Stimulated activated CD8-positive, alpha-beta memory T cell treated with anti-CD3 and anti-CD28 coated beads, Interleukin-15, amount 100 ng/mL, for 48 hours (primary cell): ENCODE measurements around the gene GAB2.

Experiments used
- DNase-seq, 2 donors: peaks; one replicate each; pipeline ENCODE4 v3.0.0-alpha.2; 2020; ENCODE audit warnings: low read depth in 2 of 2

Gene GAB2

DNA sequence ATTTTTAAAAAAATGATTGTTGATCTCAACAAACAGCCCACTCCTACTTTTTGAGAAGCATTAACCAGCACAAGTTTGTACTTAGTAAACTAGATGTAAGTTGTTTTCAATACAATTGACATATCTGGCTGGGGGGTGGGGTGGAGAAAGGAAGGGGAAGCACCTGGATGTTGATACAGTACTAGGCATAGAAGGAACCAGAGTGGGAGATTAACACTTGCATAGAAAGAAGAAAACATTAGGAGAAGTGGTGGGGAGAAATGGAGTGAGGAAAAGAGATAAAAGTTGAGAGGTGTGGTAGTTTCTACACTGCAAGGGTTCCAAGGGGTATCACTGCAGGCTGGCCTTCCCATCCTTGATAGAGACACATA lies 10.6 kb upstream of the GAB2 start:
- no peak for DNase-seq

DNA sequence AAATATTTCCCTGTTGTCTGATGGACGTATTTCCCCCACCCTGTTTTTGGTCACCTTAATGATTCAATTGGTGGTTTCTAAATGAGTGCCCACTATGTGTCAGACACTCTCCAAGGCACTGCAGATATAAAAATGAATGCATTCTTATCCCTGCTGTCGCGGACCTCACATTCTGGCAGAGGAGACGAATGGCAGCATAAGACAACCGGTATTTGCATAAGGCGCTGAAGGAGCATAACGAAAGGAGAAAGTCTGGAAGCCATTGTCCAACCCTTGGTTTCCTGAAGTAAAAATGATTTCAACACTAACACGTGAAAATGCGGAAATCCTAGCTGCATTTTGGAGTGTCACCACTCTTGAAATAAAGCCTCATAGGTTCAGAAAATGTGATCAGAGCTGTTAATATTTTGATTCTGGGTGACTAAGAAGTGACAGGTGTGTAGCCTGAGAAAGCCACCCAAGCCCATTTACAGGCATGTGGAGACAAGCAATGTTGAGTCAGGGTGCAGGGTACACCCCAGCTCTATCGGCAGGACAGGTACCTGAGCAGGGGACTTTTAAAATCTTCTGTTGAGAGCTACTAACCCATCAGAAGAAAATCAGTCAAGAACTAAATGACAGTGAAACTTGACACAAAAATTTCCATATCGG lies 10.1 kb upstream of the GAB2 start:
- DNase-seq, result no peak

DNA sequence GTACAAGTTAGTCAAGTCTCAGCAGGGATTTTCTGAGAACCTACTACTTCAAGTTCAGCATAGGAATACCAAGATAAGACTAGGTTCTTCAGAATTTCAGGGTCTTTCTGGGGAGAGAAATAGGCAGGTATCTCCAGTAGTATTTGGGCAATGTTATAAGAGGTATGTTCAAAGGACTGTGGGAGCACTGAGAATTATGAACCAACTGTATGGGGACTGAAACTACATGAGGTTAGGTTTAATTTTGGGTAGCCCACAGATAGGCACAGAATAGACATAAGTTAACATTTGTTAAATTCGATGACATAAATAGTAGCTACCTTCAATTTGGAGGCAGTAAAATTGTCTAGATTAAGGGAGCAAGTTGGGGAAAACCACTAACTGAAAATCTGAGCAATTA lies 9.2 kb upstream of the GAB2 start:
- DNase-seq, result no peak

DNA sequence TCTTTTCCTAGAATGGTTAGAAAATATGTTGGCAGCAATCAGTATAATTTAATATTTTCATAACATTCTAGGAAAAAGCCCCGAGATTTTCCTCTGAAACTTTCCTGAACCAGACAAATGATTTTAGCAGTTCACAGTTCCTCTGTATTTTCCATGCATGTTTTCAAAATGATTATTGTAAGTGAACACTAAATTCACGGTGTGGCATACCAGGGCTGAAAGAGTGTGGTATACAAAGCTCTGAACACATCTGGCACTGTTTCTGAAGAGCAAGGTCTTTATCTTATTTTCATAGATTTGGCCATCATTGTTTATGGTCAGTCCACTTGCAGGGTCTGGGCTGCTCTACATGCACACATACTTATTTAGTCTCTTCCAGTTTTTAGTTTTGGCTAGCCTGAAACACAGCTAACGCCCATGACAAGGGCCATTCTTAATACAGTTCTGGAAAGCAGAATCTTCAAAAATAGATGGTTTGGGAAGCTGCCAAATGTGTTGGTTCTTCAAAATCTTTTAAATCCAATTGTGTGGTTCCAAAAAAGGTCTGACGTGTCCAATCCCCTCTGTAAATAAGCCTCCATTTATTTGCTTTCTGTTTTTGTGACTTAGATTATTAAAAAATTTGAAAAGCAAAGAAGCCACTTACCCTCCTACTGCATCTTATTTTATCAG lies 7.9 kb upstream of the GAB2 start:
- DNase-seq, result no peak

DNA sequence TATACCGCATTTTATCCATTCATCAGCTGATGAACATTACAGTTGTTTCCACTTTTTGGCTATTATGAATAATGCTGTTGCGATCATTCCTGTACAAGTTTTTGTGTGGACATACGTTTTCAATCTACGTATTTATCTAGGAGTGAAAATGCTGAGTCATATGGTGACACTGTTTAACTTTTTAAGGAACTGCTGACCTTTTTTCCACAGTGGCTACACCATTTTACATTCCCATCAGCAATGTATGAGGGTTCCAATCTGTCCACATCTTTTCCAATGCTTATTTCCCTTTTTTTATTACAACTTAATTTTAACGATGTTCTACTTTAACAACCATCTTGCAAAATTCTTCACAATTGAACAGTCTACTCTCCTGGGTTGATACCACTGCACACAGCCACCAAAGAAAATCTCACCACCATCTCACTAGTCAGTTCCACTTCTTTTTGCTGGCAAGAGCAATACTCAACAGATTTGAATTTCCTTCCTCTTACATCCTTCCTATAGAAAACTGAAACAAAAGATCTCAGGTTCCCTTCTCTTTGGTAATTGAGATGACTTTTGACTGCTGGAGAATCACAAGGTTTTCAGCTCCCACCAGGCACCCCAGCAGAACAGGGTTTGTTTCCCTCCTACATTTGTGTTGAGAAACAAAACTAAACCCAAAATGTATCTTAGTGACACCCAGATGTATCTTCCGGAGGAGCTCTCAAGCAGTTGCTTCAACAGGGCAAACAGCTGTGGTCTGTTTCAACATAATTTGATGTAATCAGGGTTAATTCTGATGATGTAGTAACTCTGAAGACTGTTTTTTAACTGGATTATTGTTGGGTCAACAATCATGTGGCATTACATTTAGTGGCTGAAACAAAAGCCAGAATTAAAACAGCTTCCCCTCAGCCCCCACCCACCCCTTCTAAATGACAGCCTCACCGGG lies 7.0 kb upstream of the GAB2 start:
- no peak for DNase-seq

DNA sequence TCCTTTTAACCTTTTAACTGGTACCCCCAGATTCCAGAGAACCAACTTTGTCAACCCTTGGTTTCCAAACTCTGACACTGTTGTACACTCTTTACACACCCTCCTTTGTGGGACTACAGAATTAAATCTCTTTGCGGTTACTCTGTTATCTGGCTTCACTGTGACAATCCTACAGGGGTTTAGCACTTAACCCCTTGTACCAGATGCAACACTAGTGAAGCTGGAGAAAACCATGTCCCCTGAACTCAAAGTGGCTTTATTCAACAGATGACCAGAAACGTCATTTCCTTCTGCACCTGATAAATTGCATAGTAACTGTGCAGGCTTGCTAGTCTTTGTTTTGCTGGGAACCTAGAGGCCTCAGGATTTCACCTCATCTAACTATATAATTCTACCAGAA lies 5.6 kb upstream of the GAB2 start:
- DNase-seq, result no peak

DNA sequence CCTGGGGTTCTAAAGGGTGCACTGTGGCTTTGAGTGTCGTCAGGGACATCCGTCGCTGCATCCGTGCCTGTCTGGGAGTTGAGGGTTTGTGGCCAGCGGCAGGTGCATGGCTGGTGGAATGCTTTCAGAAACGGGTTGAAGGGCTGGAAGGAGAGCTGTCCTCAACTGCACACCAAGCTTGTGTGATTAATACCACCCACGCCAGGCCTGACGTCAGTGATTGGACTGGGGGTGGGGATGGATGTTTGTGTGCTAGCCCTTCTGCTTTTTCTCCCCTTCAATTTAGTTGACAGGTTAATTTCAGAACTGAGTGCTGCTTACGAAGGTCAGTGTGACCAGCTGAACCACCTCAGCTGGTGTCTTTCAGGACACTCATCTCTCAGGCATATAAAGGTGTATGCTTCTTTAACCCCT lies 3.2 kb upstream of the GAB2 start:
- DNase-seq, result peak; percentile 51 to 55

DNA sequence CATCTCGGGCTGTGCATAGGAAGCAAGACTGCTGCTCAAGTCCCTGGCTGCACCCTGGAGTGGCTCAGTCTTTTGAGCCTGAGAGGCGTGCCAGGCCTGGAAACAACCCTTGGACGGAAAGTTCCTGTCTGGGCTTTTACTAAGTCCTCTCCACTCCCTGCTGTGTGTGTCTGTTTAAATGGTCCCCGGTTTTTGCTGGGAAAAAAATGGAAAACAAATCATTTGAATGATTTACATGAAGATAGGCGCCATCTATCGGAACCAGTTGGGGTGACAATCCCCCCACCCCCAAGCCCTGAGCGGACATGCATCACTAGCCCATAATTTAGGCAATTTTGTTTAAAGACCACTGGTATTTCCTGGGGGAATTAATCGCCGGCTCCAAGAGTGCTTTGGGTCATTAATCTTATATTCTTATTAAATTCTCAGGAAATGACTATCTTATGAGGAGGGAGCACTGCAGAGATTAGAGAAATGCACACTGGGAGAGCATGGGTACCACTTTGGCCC lies 2.7 kb upstream of the GAB2 start:
- no peak for DNase-seq

DNA sequence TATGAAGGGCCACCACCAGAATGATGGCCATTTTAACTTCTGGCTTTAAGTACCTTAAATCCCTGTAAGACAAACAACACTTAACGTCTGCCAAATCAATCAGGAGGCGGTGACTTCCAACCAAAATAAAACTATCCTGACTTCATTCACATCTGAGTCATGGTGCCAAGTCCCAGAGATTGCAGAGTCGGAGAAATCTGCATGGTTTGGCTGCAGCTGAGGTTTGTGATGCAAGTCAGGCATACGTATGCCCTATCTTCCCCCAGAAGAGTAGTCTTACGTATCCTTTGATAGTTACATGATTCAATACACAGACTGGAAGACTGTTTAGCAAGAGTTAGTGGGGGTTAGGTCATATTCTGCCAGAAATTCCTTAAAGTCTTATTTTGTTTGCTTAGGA lies 1.7 kb upstream of the GAB2 start:
- no peak for DNase-seq

DNA sequence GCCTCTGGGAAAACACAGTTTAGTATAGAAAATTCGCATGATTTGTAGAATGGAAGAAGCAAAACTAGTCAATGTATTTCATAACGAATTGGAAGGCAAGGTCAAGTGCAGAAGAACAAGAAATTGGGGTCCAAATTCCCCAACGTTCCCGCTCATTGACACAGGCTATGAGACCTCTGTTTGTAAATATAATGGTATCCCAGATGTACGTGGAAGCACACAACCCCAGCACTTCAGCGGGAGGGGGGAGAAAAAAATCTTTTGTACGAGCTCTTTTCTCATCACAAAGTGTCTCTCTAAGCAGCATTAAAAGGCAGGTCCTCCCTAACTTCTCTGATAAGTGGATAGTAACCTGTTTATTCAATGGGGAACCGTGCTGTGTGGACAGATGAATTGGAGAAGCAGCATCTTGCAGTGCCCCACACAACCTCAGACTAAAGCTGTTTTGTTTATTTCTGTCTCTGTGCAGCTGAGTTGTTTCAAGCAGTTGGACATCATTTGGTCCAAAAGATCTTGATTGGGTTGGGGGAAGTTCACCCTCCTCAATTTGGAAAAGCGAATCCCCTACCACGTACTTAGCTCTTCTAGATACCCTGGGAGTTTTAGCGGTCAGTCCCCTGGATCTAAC lies 1.1 kb upstream of the GAB2 start:
- no peak for DNase-seq

DNA sequence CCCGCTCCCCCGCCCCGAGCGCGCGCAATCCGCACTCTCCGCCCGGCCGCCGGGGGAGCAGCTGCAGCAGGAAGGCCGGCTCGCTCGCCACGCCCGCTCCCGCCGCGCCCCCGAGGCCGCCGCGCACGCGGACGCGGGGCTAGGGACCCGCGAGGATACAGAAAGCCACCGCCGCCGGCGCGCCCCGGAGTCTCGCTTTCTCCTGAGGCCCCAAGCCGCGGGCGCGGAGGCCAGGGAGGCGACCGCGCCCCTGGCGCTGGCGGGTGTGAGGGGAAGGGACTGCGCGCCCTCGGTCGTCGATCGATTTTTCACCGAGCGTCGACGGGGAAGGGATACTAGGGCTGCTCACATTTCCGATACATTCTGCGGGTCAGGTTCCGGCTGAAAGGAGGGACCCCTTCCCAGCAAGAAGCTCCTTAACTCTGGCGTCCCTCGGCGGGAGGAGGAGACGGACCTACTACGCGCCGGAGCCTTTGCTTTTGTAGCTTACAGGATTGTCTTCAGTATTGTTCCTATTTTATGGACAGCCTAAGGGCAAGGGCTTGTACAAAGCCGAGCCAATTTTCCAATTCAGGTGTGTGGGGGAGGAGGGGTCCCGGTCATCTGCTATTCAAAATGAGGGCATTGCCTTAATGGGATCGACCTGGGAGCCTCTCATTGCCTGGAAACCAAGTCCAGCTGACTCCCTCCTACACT lies 416 bp upstream of the GAB2 start:
- DNase-seq, result peak; percentile 65 to 72

DNA sequence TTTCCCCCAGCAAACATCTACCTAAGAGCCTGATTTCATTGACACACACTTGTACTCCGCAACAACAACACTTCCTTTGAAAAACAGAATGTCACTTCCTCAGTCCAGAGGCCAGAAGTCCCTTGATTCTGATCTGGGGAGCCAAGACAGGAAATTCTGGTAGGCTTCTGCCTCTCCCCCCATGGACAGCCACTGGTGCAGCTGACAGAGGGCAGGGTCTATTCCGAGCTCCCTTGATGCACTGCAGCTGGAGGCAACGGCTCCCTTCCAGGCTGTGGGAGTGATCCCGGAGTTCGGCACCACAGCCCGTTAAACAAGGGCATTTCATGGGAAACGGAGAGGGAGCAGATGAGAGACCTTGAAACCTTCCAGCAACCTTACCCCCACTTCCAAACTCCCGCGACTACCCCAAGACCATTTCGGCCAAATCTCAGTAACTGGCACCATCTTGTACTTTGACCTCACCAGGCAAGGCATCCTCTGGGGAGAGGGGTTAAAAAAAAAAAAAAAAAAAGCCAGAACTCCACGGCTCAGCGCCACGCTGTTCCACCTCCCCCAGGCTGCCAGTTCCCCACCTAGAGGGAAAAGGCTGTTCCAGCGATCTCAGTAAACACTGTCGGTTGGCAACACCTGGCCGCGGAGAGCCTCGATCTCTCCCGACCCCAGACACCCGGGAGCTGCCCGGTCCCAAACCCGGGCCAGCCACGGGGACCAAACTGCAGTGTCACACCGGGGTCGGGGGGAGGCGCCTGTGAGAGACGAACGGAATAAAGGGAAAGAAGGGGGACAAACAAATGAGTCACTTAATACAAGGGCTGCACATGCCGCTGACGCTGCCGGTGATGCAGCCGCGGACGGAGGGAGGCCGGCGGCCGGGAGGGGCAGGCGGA lies 1.1 kb downstream of the GAB2 start:
- peak; percentile 52 to 69 for DNase-seq

DNA sequence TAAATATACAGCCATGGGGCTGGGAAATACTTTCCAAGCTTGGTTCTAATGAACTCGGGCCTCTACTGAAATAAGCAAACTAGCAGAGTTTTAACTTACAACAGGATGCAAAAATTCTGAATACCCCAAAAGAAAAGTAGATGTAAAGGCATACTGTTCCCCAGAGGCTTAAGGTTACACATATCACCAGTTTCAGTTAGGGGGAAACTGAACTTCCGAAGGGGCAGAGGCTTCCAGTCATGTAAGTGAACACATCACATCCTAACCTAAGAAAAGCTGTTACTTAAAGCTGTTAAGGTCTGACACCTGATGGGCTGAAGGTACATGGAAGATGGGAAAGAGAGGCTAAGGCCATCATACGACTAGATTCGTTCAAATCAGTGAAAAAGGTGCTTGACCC lies 2.3 kb downstream of the GAB2 start:
- no peak for DNase-seq

DNA sequence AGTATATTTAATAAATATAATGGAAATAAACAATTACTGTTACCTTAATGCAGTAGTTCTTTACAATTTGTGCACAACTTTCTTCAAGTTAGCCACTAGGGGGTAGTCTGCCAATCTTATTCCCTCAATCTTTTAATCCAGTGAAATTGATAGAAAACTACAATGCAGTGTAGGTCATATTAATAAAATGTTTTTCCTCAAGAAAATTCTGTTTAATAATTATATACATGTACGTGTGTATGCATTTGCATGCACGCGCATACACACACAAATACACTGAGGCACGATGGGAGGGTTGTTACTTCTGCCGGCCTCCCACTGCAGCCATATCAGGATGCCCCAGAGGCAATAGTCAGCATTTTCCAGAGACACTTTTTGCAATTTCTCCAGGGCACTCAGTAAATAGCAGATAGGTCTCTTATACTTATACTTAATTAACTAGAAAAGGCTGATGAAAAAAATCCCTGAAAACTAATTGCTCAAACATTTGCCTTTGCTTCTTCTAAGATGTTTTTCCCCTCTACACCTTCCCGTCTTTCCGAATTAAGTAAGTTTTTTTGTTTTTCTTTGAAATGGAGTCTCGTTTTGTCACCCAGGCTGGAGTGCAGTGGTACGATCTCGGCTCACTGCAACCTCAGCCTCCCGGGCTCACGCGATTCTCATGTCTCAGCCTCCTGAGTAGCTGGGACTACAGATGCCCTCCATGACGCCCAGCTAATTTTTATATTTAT lies 3.1 kb downstream of the GAB2 start:
- DNase-seq, result no peak

DNA sequence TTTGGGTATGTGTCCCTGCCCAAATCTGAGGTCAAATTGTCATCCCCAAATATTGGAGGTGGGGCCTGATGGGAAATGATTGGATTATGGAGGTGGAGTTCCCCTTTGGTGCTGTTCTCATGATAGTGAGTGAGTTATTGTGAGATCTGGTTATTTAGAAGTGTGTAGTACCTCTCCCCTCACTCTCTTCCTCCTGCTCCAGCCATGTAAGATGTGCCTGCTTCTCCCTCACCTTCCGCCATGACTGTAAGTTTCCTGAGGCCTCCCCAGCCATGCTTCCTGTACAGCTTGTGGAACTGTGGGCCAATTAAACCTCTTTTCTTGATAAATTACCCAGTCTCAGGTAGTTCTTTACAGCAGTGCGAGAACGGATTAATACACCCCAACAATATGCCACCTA lies 9.0 kb downstream of the GAB2 start:
- no peak for DNase-seq

DNA sequence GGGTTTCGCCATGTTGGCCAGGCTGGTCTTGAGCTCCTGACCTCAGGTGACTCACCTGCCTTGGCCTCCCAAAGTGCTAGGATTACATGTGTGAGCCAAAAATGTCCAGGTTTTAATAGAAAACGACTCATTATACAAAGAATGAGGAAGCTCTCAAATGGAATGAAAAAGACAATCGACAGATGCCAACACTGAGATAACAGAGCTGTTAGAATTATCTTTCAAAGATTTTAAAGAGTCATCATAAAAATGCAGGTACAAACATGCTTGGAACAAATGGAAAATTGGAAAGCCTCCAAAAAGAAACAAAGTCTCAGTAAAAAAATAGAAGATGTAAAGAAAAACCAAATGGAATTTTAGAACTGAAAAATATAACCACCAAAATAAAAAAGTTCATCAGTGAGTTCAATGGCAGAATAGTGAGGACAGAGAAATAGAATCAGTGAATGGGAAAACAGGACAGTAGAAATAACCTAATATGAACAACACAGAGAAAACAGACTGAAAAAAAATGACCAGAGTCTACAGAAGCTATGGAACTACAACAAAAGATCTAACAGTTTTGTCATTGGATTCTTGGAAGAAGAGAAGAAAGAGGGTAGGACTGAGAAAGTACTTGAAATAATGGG lies 10.9 kb downstream of the GAB2 start:
- no peak for DNase-seq

DNA sequence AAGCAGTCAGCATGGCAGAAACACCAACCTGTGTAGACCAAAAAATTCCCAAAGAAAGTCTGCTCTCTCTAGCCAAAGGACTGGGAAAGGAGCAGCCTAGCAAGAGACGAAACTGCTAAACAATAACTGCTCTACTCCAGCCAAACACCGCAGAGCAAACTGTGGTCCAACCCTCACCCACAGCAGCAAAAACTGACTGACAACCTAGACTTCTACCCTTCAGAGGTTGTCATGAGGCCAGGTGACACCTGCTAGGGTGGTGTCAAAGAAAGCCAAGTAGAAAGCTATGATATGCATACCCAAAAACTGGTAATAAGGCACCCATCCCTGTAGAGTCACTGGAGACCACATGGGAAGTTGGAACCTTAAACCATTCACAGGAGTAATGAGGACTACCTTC lies 11.8 kb downstream of the GAB2 start:
- DNase-seq, result no peak

DNA sequence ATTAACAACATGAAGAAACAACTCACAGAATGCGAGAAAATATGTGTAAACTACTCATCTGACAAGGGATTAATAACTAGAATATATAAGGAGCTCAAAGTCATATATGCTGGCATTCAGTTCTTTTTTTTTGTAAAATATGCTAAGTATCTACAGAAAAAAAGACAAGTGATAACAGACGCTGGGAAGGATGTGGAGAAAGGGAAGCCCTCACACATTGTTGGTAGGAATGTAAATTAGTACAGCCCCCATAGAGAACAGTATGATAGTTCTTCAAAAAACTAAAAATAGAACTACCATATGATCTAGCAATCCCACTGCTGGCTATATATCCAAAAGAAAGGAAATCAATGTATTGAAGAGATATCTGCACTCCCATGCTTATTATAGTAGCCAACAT lies 13.8 kb downstream of the GAB2 start:
- DNase-seq, result no peak

DNA sequence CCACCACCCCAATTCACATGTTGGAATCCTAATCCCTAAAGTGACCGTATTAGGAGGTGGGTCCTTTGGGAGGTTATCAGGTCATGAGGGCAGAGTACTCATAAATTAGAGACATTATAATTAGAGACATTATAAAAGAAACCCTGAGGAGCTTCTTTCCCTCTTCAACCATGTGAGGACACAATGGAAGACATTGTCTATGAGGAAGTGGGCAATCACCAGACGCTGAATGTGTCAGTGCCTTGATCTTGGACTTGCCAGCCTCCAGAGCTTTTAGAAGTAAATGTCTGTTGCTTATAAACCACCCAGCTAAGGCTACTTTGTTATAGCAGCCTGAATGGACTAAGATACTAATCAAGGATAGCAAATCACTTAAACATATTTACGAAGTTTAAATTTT lies 14.8 kb downstream of the GAB2 start:
- no peak for DNase-seq
